HG02678 (cell line): Measurements from ENCODE around the gene GJB3.

Source experiments
- ATAC-seq: cut with Tn5 transposase; IDR thresholded peaks from one replicate; pipeline ENCODE4 v1.9.1; 2021; ENCODE audit warnings: mild to moderate bottlenecking, moderate library complexity; ENCODE audit not compliant: unreplicated experiment

GJB3 gene

DNA sequence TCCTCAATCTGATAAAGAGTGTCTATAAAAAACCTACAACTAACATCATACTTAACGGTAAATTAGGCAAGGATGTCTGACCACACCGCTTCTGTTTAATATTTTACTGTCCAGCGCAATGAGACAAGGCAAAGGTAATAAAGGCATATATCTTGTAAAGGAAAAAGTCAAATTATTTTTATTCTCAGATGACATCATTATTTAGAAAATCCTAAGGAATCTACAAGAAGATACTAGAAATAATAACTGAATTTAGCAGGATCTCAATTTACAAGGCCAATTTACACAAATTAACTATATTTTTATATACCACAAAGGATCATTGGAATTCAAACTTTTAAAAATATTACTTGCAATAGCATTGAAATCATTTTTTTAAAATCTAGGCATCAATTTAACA is 41.2 kb downstream of the GJB3 start:
- ATAC-seq: no peak

DNA sequence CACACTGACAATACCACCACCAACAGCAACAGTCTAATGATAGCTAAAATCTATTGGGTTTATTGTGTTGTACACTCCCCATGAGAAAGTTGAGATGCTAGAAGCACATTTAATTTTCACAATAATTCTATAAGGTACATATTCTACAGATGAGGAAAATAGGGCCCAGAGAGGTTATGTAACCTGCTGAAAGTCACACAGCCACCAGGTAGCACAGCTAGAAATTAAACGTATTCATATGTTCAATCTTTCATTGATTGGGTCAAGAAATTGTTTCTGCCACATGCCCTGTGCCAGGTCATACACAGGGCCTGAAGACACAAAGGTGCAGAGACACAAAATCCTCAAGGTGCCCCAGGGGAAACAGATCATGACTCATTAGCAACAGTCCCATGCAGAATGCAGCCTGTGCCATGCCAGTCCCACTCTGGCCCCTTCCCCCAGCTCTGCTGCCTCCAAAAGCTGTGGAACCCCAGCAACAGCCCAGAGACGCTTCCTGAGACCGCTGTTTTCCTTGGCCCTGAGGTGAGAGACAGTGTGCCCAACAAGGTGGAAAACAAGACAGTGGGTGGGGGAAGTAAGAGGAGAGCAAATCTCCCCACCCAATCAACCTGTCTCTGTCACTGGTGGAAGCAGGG is 43.9 kb downstream of the GJB3 start:
- ATAC-seq: no peak

DNA sequence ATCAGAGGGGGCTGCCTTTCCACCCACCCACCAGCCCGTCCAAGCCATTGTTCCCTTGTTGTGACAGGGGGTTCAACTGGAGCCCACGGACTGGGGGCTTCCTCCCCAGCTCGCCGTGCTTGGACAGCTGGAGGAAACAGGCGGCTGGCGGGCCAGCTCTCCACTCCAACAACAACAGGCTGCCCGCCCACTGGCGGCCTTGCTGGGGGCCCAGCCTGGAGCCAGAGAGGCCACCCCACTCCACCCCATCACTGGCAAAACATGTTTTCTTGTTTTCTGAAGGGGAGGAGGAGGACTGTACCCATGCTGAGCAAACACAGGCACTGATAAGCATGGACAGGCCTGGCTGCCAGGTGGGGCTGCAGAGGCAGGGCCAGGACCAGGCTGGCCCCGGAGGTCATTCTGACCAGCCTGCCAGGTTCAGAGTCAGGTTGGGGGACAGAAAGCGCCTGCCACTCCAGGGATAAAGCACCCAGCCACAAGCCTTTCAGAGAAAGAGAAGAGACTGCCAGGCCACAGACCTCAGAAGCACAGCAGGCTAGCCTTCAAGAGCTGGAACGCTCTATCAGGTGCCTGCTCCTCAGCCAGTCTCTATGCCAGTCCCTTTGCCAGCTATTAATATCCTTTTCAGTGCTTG is 44.6 kb downstream of the GJB3 start:
- ATAC-seq: no peak

DNA sequence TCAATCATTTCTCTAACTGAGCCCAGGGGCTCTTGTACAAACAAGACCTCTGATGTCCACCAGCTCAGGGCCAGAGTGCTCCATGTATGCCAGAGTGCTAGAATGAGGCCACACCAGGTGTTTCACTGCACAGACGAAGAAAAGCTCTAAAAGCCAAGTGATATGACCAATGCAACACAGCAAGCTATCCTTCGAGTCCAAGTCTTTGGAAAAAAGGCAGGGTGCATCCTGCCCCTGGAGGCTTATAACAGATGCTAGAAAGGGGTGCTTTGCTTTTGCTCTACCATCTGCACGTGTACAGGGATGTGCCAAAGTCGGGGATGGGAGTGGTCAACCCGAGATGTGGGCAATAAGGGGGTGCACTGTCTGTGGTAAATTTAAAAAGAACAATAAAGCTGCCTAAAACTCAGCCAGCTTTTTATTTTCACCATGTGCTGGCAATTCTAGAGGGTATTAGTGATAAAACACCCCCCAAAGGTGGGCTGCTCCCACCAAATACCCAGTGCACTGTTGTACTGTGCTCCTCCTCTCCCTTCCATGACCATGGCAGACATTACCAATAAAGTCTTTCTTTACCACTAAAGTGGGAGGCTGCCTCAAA is 46.4 kb downstream of the GJB3 start:
- ATAC-seq: no peak

DNA sequence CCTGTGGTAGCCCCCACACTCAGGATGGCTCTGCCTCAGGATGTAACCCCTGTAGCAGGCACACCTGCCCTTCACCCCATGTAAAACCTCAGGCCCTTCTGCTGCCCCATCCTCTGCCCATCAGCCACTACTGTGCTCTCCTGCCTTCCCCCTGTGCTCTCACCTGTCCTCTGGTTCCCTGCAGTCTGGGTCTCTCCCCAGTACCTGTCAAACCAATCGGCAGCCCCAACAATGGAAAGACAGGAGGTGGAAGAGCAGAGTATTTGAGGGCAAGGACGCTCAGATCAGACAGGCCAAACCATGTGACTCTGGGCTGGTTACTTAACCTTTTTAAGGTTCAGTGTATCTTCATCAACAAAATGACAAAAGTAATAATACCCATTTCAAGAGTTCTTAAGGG is 47.6 kb downstream of the GJB3 start:
- ATAC-seq: no peak

DNA sequence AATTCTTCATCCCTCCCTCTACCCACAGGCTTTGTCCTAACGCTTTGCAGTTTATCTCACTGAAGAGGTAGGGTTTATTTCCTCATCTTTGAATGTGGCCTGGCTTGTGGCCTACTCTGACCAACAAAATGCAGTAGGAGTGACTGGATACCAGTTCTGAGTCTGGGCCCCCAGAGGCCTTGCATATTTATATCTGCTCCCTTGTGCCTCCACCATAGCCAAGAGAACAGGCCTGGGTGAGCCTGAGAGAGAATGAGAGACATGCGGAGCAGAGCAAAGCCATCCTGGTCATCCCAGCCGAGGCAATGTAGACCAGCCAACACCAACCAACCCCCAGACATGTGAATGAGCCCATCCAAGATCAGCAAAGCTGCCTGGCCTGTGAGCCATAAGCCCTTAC is 48.2 kb downstream of the GJB3 start:
- no peak for ATAC-seq

DNA sequence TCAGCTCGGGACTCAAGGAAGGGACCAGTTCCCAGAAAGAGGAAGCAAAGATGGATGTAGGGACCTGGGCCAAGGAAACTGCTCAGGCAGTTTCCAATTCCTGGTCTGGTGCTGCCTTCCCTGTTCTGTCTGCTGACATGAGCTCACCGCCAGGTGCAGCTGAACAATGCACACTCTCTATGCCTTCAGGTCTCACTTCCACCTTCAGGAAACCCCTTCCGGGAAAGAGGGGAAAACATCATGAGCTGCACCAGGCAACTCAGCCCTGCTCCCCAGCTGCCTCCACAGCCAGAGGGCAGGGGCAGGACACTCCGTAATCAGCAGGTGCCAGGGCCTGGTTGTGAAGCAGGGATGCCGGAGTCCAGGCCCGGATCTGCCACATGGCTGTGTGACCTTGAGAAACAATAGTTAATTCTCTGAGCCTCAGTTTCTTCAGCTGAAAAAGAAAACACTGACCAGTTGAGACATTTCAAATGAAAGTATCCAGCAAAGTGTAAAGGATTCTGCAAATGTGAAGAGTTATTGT is 50.8 kb downstream of the GJB3 start:
- ATAC-seq: no peak

DNA sequence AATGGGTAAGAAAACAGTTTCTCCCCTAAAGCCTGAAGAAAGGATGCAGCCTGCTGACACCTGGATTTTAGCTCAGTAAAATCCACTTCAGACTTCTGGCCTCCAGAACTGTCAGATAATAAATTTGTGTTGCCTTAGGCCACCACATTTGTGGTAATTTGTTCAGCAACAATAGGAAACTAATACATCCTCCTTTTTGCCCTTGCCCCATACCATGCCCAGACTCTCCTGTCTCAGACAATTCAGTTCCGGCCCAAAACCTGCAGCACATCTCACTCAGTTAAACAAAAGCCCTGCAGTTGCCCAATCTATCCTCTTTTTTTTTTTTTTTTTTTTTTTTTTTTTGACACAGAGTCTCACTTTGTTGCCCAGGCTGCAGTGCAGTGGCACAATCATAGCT is 52.7 kb downstream of the GJB3 start:
- ATAC-seq: no peak
